Tibial artery (tissue), 4 donors: ENCODE data around the gene GTF2IRD2.
"Not testable (repeated sequence)": the region's sequence is repeated elsewhere in the genome, so short reads cannot be mapped to it uniquely, and the experiment has no call there.

Experiments used
- DNase-seq, 2 donors: peaks; one replicate each; pipeline ENCODE4 v3.0.0-alpha.2; 2019
- H3K27ac ChIP-seq, 2 donors: fragments of 200-600 bp; sonication (generic) in 1 of 2; 1 replicate in 1 of 2; 2 replicates in 1 of 2; pipeline ENCODE4 v1.5.1; 2018 to 2019; ENCODE audit warnings: mild to moderate bottlenecking in 1 of 2
- H3K27me3 ChIP-seq, 2 donors: fragments of 200-600 bp; sonication (generic) in 1 of 2; one replicate each; pipeline versions ENCODE4 v1.5.1 to v1.6.0; 2016 to 2019
- H3K36me3 ChIP-seq, 3 donors: fragments of 200-600 bp; sonication (generic) in 2 of 3; one replicate each; pipeline ENCODE4 v1.5.1; 2016 to 2019; ENCODE audit warnings: mild to moderate bottlenecking in 2 of 3
- H3K4me1 ChIP-seq, 4 donors: fragments of 200-600 bp; sonication (generic) in 2 of 4; 1 replicate in 3 of 4; 2 replicates in 1 of 4; pipeline ENCODE4 v1.5.1; 2016 to 2019
- H3K4me3 ChIP-seq, 2 donors: fragments of 200-600 bp; sonication (generic) in 1 of 2; 1 replicate in 1 of 2; 2 replicates in 1 of 2; pipeline ENCODE4 v1.5.1; 2018 to 2019; ENCODE audit warnings: mild to moderate bottlenecking in 2 of 2
- H3K9me3 ChIP-seq, 3 donors: fragments of 200-600 bp; sonication (generic) in 1 of 3; one replicate each; pipeline ENCODE4 v1.5.1; 2016 to 2019
- intact Hi-C: fragments of 100-400 bp; cut with DNase I; formaldehyde crosslinking; loops from one replicate; pipeline ENCODE4 v1.15.0; 2023; ENCODE audit warnings: low total_unique reads

GTF2IRD2 gene

DNA sequence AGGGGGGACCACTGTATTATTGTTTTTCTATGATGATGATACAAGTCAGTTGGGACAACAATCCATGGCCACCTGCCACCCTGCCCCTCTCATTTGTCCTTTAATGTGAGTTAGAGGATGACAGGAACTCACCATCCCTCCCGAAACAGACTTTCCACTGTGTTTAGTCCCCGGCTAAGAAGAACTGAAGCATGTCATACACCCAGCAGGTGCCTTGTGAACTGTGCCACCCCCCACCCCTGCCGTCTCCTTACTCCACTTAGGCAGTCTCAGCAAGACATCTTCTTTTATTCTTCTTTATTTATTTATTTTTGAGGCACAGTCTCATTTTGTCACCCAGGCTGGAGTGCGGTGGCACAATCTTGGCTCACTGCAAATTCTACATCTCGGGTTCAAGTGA lies 30.1 kb downstream of the GTF2IRD2 start:
- H3K36me3 ChIP-seq, DNase-seq, H3K27ac ChIP-seq, intact Hi-C loops, H3K4me3 ChIP-seq, H3K9me3 ChIP-seq, H3K4me1 ChIP-seq, H3K27me3 ChIP-seq: not testable (repeated sequence)

GRCh38 chr7:74820146-74820805 lies 31.1 kb downstream of the GTF2IRD2 start:
- intact Hi-C loops, DNase-seq, H3K27me3 ChIP-seq, H3K4me3 ChIP-seq, H3K36me3 ChIP-seq, H3K27ac ChIP-seq, H3K9me3 ChIP-seq, H3K4me1 ChIP-seq: not testable (repeated sequence)

DNA sequence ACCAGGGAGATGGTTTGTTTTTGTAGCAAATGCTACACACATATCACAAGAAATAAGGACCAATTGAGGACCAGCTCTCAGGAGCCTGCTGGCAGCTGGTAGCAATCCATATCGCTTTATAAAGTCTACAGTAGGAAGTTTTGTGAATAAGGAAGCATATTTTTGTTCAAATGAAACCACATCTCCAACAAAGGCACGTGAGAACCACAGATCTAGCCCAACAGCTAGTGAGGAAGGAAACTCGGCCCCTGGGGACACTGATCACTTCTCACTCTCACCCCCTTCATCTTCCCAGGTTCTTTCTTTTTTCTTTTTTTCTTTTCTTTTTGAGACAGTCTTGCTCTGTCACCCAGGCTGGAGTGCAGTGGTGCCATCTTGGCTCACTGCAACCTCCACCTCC lies 35.5 kb downstream of the GTF2IRD2 start:
- H3K27ac ChIP-seq, H3K4me1 ChIP-seq, H3K9me3 ChIP-seq, H3K27me3 ChIP-seq, H3K4me3 ChIP-seq, H3K36me3 ChIP-seq, intact Hi-C loops, DNase-seq: not testable (repeated sequence)

DNA sequence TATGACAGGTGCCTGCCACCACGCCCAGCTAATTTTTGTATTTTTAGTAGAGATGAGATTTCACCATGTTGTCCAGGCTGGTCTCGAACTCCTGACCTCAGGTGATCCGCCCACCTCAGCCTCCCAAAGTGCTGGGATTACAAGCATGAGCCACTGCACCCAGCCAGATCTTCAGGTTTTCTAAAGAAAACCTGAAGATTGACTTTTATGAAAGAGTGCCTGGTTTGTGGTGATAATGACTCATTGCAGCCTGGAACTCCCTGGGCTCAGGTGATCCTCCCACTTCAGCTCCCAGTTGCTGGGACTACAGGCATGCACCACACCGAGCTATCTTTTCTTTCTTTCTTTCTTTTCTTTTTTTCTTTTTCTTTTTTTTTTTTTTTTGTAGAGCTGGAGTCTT lies 52.8 kb downstream of the GTF2IRD2 start:
- H3K27ac ChIP-seq, H3K4me3 ChIP-seq, DNase-seq, H3K9me3 ChIP-seq, H3K27me3 ChIP-seq, H3K36me3 ChIP-seq, H3K4me1 ChIP-seq, intact Hi-C loops: not testable (repeated sequence)

- DNase-seq, H3K27me3 ChIP-seq, H3K9me3 ChIP-seq, intact Hi-C loops, H3K4me1 ChIP-seq, H3K4me3 ChIP-seq, H3K27ac ChIP-seq, H3K36me3 ChIP-seq: not testable (repeated sequence)
Observed at GRCh38 chr7:74797848-74798622, 53.4 kb downstream of the GTF2IRD2 start.

- H3K27ac ChIP-seq, H3K4me1 ChIP-seq, H3K36me3 ChIP-seq, H3K4me3 ChIP-seq, intact Hi-C loops, DNase-seq, H3K27me3 ChIP-seq, H3K9me3 ChIP-seq: not testable (repeated sequence)
Observed at GRCh38 chr7:74789200-74789736, 62.1 kb downstream of the GTF2IRD2 start.

DNA sequence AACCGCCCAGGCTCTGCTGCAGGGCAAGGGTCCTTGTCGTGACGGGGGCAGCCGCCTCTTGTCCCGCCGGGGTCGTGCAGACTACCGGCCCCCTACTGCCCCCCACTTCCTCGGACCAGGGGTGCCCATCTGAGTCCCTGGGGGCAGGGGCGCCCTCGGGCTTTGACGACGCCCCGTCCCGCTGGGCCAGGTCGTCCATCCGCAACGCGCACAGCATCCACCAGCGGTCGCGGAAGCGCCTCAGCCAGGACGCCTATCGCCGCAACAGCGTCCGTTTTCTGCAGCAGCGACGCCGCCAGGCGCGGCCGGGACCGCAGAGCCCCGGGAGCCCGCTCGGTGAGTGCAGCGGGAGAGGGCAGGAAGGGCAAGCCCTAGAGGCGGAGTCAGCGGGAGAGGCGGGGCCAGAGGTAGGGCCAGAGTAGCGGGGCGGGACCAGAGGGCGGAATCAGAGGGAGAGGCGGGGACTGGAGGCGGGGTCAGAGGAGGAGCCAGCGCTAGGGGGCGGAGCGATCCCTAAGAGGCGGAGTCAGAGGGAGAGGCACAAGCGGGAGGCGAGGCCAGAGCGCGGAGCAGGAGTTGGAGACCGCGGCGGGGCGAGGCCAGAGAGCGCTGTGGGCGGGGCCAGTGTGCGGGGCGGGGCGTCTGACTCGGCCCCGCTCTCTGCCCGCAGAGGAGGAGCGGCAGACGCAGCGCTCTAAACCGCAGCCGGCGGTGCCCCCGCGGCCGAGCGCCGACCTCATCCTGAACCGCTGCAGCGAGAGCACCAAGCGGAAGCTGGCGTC lies 62.8 kb downstream of the GTF2IRD2 start:
- H3K27ac ChIP-seq, intact Hi-C loops, H3K9me3 ChIP-seq, H3K36me3 ChIP-seq, H3K4me1 ChIP-seq, H3K27me3 ChIP-seq: not testable (repeated sequence)
- DNase-seq = peak; percentile 96 to 98
- H3K4me3 ChIP-seq = peak overlapping the region; percentile 43

DNA sequence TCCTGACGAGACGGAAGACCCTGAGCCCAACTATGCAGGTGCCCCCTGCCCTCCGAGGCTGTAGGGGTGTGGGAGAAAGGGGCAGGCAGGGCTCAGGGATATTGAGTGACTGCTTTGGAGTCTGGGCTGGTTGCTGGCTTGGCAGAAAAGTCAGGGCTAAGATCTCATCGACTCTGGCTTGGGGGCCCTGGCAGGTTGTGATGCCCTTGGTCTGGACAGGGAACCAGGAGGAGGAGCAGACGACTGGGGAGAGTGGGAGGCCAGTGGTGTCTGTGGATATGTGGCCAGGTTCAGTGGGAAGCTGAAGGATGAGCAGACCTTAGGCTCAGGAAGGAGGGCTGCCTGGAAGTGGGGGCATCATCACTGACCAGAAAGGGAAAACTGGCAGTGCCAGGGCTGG lies 67.8 kb downstream of the GTF2IRD2 start:
- H3K4me3 ChIP-seq, H3K27me3 ChIP-seq, H3K36me3 ChIP-seq, H3K4me1 ChIP-seq, intact Hi-C loops, H3K27ac ChIP-seq, H3K9me3 ChIP-seq: not testable (repeated sequence)
- peak in 1 of 2 donors; percentile 62 for DNase-seq

- intact Hi-C loops, H3K9me3 ChIP-seq, H3K27me3 ChIP-seq, H3K36me3 ChIP-seq, H3K4me3 ChIP-seq, H3K27ac ChIP-seq, H3K4me1 ChIP-seq, DNase-seq: not testable (repeated sequence)
Observed at GRCh38 chr7:74781746-74782145, 69.7 kb downstream of the GTF2IRD2 start.

DNA sequence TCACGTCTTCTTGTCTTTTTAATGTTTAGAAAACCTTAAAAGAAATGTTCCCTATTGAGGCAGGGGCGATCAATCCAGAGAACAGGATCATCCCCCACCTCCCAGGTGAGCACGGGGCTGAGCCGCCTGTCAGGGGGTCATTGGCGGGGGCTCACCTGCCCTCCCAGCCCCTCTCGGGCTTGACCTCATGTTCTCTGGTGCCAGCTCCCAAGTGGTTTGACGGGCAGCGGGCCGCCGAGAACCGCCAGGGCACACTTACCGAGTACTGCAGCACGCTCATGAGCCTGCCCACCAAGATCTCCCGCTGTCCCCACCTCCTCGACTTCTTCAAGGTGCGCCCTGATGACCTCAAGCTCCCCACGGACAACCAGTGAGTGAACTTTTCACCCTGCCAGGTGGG lies 72.4 kb downstream of the GTF2IRD2 start:
- H3K4me3 ChIP-seq, DNase-seq, H3K4me1 ChIP-seq, H3K9me3 ChIP-seq, H3K36me3 ChIP-seq, intact Hi-C loops, H3K27me3 ChIP-seq, H3K27ac ChIP-seq: not testable (repeated sequence)

- intact Hi-C loops, H3K4me1 ChIP-seq, H3K9me3 ChIP-seq, H3K4me3 ChIP-seq, H3K27me3 ChIP-seq, DNase-seq, H3K36me3 ChIP-seq, H3K27ac ChIP-seq: not testable (repeated sequence)
Observed at GRCh38 chr7:74775111-74775510, 76.3 kb downstream of the GTF2IRD2 start.

DNA sequence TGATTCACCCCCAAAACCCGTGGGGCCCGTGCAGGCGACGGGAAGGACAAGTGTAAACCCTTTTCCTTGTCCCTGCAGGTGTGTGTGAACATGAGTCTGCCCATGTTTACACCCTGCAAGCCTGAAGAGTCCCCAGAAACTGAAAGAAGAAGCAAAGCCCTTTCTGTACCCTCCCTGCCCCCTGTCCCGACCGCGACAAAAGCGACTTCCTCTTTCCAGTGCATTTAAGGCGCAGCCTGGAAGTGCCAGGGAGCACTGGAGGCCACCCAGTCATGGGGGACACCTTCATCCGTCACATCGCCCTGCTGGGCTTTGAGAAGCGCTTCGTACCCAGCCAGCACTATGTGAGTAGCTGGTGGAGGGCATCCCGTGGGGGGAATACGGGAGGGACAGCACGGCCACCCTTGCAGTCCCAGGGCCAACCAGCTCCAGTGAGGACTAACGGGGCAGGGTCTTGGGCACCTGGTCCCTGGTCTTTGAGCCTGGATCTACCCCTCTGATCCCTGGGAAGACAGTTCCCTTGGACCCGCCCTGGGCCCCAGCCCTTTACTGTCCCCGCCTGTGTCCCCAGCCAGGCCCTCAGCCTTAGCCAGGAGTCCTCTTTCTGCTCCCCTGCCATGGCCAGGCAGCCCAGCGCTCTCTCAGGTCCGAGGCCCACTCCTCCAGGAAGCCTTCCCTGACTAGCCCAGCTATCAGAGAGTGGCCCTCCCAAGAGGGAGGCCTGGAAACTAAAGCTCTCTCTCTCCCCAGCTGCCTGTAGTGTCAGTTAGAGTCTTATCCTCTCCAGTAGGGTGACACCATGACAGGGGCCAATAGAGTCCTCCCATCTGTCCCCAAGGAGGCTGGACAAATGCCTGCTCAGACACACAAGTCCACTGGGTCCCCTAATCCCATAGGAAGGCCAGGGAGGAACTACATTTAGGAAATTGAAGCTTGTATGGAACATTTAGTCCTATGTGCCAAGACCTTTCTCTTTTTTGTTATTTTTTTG lies 77.3 kb downstream of the GTF2IRD2 start, which contains the start of gene NCF1:
NCF1 (plus strand) TSS at position 252 of the 991 bp plus-strand sequence; CDS start at position 273, 21 bp downstream.
- DNase-seq, H3K4me1 ChIP-seq, H3K9me3 ChIP-seq, H3K4me3 ChIP-seq, H3K27me3 ChIP-seq, H3K36me3 ChIP-seq, H3K27ac ChIP-seq, intact Hi-C loops: not testable (repeated sequence)

- H3K9me3 ChIP-seq, H3K4me3 ChIP-seq, H3K27ac ChIP-seq, H3K27me3 ChIP-seq, intact Hi-C loops, H3K36me3 ChIP-seq, H3K4me1 ChIP-seq: not testable (repeated sequence)
- peak in 1 of 2 donors; percentile 56 for DNase-seq
Observed at GRCh38 chr7:74772093-74772492, 79.3 kb downstream of the GTF2IRD2 start.
